GM23248 (cell line): ENCODE results near the gene HSD17B2.

Experiments
- EZH2 ChIP-seq: fragments of 200-600 bp; sonication (generic); IDR thresholded peaks from 2 replicates; pipeline ENCODE4 v1.6.1; 2018; ENCODE audit warnings: antibody characterized with exemption, mild to moderate bottlenecking; ENCODE audit not compliant: insufficient read depth, poor library complexity, severe bottlenecking
- EZH2phosphoT487 ChIP-seq: fragments of 200-600 bp; sonication (generic); IDR thresholded peaks from 2 replicates; pipeline ENCODE4 v1.6.1; 2018; ENCODE audit warnings: antibody characterized with exemption, moderate library complexity, mild to moderate bottlenecking, low read depth; ENCODE audit not compliant: insufficient read depth

GRCh38 chr16:81996664-81997509 lies 38.2 kb upstream of the HSD17B2 start:
- TF ChIP-seq EZH2phosphoT487 (no peak), EZH2 (no peak)
